Stimulated activated CD8-positive, alpha-beta memory T cell treated with anti-CD3 and anti-CD28 coated beads, Interleukin-2, amount 100 ng/mL, for 1 hour (primary cell): ENCODE data around the gene STAT2.

Source experiments
- DNase-seq, 2 donors: peaks; one replicate each; pipeline ENCODE4 v3.0.0-alpha.2; 2020; ENCODE audit warnings: low read depth in 2 of 2

Gene STAT2

DNA sequence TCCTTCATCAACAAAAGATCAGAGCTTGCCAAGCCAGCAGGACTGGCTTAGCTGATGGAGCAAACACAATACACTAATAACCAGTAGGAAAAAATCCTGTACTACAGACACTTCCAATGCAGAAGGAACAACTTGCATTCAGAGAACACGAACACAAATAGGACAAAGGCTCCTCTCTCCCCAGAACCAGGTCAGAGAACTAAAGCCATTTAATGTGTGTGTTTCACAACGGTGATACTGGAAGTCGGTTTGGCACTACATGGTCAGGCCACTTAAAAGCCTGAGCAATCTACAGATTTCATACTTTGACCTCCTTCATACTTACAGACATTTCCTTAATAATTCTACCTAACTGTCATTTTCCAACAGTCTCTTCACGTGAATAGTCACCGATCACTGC is 66.1 kb downstream of the STAT2 start:
- no peak for DNase-seq
